ENCODE results near the gene ANKS1B.

The ANKS1B gene

GRCh38 chr12:98828802-98829600, 1155.7 kb downstream of the ANKS1B start:
- no peak for DNase-seq

DNA sequence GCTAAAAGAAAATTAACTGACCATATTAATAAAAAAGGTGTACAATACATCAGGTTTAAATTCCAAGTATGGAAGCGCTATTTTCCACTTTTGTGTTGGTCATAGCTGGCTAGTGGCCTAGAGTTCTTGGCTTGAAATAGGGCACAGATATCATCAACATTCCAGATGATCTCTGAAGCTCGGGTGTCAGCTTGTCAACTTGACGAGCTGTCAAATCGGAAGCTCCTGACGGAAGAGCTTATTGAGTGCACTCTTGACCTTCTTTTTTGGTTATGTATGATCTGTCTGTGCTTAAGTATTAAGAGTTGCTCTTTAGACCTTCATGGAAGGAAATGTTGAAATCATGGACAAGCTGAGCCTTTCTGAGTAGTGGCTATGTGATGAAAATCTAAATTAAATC, 1161.7 kb downstream of the ANKS1B start:
- DNase-seq = no peak

DNA sequence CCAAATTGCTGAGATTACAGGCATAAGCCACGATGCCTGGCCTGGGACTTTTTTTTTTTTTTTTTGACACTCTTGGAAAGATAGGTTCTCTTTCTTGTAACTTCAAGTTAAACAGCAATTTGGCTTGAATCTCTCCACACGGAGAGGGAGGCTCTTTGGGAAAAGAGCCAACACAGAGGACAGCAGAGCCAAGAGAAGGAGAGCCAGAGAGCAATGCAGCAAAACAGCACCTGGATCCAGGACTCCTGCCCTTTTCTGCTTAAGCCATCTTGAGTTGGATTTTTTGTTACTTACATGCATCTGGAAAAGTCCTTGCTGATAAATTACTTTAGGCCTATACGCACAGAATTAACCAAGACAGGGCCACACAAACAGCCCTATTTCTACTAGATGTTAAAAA, 1162.9 kb downstream of the ANKS1B start:
- no peak for DNase-seq

DNA sequence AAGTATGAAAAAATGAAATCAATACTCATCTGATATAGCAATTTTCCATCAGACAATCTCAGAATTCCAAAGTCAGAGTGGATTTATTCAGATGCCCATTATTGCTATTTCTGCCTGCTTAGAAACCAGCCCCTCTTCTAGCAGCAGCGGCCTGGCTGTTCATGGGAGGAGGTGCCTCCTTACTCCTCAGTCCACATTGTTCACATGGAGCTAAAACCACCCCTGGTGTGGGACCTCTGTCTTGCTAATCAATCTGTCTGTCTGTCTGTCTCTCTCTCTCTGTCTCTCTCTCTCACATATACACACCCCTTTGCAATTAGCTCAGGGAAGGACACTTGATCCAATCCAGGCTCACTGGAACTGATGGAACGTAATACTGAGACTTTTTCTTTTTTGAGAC, 1163.5 kb downstream of the ANKS1B start:
- no peak for DNase-seq

GRCh38 chr12:98819821-98820404, 1164.8 kb downstream of the ANKS1B start:
- no peak for DNase-seq

- DNase-seq = no peak
These were observed 1165.7 kb downstream of the ANKS1B start for GRCh38 chr12:98819071-98819470.

- no peak for DNase-seq
These were observed 1166.5 kb downstream of the ANKS1B start for GRCh38 chr12:98818239-98818638.

DNA sequence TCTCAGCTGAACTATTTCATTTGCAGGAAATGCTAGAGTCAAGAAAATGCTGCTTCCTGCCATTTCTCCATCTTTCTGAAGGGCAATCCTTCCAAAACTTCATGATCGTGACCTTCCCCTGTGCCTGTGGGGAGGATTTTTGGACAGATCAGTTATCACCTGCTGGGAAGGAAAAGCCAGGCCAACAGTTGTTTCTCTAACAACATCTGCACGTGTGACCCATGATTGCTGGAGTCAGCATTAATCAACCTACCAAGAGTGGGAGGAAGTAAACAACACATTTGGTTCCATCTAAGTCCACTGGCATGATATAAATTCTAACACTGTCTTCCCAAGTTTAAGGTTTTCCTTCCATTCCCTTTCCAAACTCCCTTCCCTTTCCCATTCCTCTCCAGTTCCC, 1167.0 kb downstream of the ANKS1B start:
- DNase-seq = no peak

DNA sequence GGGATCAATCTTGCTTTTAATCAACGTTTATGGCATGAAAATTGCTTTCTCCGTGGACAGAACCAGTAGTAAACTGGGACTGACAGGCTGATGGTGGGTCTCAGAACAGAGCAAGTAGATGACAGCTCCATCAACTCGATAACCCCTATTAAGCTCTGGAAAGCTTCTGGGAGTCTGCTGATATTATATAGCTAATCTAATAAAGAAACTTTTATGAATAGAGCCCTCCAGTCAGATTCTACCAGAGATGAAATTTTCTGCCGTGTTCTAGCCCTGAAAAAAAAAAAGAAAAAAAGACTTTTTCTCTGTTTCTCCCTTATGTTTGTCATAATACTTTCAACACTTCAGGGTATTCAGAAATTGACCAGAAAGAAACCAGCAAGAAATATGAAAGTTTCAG, 1168.0 kb downstream of the ANKS1B start:
- DNase-seq = no peak

DNA sequence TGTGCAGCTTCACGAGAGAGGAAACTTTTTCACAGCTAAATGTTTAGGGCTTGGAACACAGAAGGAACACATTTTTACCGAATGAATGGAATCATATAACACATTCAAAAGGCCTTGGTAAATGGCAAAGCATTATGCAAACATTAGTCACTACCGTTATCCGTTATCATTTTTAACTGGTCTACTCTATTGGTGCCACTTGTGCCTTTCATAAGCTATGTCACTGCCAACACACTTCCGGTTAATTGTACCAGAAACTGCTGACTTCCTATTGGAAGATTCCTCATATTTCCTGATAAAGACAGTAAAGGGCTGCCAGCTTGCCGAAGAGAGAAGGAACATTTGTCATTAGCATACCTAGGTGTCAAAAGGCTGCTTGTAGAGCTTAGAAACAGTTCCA, 1170.5 kb downstream of the ANKS1B start:
- DNase-seq = no peak

DNA sequence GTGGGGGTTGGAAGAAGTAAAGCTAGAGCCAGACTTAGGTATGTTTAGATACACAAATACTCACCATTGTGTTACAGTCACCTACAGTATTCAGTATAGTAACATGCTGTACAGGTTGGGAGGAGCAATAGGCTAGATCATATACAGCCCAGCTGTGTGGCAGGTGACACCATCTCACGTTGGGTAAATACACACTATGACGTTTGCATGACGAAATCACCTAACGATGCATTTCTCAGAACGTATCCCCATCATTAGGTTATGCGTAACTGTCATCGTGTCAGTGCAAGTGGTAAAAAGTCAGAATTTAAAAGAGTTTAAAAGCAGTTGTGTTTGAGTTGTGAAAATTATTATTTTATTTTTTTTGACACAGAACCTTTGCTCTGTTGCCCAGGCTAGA, 1172.5 kb downstream of the ANKS1B start:
- no peak for DNase-seq

- DNase-seq = no peak
These were observed 1176.4 kb downstream of the ANKS1B start for GRCh38 chr12:98808243-98808875.

GRCh38 chr12:98807187-98807586, 1177.5 kb downstream of the ANKS1B start:
- no peak for DNase-seq

DNA sequence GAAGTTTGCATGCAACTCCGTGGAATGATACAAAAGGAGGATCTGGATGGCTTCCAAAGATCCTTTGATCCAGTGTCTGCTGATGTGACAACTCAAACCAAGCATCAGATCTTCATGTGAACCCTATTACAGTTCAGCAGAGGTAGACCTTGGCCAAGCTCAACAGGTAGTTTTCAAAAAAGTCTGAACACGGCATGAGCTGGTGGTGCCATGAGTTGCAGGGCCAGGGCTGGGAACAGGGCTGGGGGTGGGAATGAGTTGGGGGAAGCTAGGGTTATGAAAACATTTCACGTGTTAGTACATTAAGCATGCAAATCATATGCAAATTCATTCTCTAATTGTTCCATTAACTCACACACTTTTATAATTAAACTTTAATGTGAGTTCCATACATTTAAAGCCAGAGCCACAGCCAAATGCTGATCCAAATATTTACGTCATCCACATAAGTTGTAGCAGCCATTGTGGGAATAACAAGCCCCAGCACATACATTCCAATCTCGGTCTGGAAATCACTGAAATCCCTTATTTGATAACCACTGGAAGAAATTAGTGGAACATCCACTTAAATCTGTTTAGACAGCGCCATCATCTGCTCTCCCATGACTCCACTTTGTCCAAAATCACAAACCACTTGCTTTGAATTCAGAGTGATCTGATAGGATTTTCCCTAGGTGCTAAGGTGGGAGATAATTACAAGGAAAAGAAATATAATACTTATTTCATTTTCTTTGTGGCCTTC, 1181.1 kb downstream of the ANKS1B start:
- no peak for DNase-seq

- DNase-seq = no peak
These were observed 1184.9 kb downstream of the ANKS1B start for GRCh38 chr12:98799822-98800221.

- DNase-seq = no peak
These were observed 1185.5 kb downstream of the ANKS1B start for GRCh38 chr12:98799146-98799810.

- no peak for DNase-seq
These were observed 1187.5 kb downstream of the ANKS1B start for GRCh38 chr12:98797200-98797599.

DNA sequence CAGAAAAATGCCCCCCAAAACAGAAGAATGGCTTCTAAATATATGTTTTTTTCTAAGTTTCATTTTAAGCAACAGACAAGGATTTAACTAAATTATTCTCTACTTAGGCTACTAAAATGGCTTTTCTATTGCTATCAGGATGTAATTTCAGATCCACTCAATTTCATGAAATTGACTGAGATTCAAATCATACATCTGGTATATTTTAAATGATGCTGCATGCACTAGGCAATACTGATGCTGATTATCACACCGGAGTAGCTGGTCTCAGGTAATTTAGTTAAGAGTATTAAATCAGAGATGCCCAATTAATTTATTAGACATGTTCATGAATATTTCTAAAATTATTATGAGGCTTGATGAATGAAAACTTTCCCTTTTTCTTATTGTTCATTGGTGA, 1188.0 kb downstream of the ANKS1B start:
- no peak for DNase-seq

DNA sequence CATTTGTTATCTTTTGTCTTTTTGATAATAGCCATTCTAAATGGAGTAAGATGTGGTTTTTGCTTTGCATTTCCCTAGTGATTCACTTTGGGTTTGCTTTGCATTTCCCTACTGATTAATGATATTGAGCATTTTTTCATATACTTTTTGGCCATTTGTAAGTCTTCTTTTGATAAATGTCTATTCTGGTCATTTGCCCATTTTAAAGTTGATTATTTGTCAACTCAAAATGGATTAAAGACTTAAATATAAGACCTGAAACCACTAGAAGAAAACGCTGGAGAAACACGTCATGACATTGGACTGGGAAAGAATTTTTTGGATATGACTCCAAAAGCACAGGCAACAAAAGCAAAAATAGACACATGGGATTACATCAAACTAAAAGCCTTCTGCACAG, 1191.6 kb downstream of the ANKS1B start:
- DNase-seq = no peak

- no peak for DNase-seq
These were observed 1193.3 kb downstream of the ANKS1B start for GRCh38 chr12:98791406-98791805.

DNA sequence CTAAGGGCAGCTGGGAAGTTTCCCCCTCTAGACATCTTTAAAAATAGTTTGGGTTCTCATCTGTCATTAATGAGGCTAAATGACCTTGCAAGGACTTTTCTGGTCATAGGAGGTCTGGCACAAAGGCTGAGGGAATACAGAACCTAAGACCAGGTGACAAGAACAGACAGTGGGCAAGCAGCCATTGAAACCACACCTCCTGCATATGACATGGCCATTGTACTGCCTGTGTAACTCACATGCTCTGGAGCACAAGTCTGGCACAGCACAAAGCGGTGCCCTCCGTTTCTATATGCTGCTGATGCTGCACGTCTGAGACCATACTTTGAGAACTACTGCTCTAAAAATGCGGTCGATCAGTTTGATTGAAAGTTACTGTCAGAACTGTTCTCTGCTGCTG, 1196.3 kb downstream of the ANKS1B start:
- DNase-seq = no peak

DNA sequence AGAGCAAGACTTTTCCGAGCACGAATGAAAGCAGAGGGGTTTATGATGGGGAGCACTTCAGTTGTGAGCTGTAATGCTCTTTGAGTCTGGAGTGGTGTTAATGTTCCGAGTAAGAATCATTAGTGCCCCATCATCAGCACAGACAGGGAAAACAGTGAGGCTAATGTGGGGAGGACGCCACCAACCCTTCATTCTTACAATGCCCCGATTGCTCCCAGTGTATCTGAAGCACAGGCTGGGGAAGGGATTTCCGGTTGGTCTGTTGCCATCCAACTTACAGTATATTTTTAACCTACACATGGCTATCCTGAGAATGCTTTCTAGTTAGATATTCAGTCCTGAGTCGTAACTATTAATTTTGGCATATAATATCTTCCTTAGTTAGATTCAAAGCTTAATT, 1198.1 kb downstream of the ANKS1B start:
- no peak for DNase-seq

DNA sequence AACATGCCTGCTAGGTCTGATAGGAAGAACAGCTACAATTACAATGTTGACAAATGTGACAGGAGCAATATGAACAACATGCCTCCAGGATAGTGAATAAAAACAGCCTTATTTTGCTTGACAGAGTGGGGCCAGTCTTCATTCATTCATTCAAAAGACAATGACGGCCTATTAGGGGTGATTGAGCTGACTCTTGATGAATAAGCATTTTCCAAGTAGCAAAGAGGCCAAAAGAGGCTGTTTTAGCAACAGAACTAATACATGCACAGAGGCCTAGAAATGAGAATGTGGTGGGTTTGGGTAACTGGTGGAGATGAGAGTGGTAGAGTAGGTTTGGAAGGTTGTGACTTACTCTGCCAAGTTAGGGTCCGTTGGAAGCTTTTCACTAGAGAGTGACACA, 1201.3 kb downstream of the ANKS1B start:
- DNase-seq = no peak

Measured in CD4-positive, alpha-beta T cell treated with Interleukin-17A for 1 hour (primary cell).